Progenitor cell of endocrine pancreas (in vitro differentiated cells): Measurements from ENCODE around the gene THSD4. TPM values are rescaled to one million over a fixed set of nuclear protein-coding genes. Genes with fewer than 3 reads are reported as not detected.

Source experiments
- DNase-seq: peaks from one replicate; pipeline ENCODE4 v3.0.0; 2021; ENCODE audit warnings: low spot score; ENCODE audit not compliant: unreplicated experiment
- H3K27ac Mint-ChIP-seq: 2 replicates; pipeline ENCODE4 v1.8.0; 2021; ENCODE audit warnings: mild to moderate bottlenecking, moderate library complexity, mixed read lengths
- H3K27me3 Mint-ChIP-seq: 2 replicates; pipeline ENCODE4 v1.8.0; 2021; ENCODE audit warnings: mixed read lengths
- H3K36me3 Mint-ChIP-seq: 2 replicates; pipeline ENCODE4 v1.8.0; 2022; ENCODE audit warnings: mixed read lengths; ENCODE audit not compliant: insufficient read depth
- H3K4me1 Mint-ChIP-seq: 2 replicates; pipeline ENCODE4 v1.8.0; 2021; ENCODE audit warnings: low read depth, mixed read lengths
- H3K4me3 Mint-ChIP-seq: 2 replicates; pipeline ENCODE4 v1.8.0; 2021; ENCODE audit warnings: low read depth, mild to moderate bottlenecking, moderate library complexity, mixed read lengths
- H3K9me3 Mint-ChIP-seq: 2 replicates; pipeline ENCODE4 v1.8.0; 2021; ENCODE audit warnings: low read depth, mixed read lengths
- total RNA-seq: library from RNA; stranded (reverse); gene quantifications from 2 replicates; pipeline ENCODE4 v1.2.1, GENCODE V29; 2021
- TF ChIP-seq, protein P1 (sequence below): fragments of 200-600 bp; sonication (generic); IDR thresholded peaks from one replicate; pipeline ENCODE4 v1.5.0; 2021; ENCODE audit warnings: antibody characterized with exemption, mild to moderate bottlenecking; ENCODE audit not compliant: unreplicated experiment

Gene THSD4
- total RNA-seq, 1 donor from 2014 or later = 6.8 TPM

DNA sequence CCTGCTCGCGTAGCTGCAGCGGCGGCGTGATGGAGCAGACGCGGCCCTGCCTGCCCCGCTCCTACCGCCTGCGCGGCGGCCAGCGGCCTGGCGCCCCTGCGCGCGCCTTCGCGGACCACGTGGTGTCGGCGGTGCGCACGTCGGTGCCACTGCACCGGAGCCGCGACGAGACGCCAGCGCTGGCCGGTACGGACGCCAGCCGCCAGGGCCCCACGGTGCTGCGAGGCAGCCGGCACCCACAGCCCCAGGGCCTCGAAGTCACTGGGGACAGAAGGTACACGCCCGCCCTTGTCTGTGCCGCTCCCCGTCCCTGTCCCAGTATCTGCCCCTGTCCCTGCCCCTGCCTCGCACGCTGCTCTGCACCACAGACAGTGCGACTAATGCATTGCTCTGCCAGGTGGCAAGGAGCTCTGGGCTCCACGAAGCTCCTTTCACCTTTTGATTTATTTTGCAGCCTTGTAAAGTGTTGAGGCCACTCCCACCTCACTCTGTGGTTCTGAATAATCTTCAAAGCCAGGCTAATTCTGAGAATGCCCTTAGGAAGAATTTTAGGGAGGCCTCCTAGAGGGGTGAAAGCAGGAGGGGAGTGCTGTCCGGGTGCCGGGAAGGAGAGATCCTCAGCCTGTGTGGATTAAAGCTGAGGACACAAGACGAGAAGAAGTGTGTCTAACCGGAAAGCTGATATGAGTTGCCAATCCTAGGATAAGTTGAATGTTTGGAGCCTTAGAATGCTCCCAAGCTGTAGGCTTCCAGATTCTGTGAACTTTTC lies 100.0 kb downstream of the THSD4 start:
- H3K27me3 Mint-ChIP-seq = peaks cover 30% of the 10 kb centered on the region
- no peaks in the 10 kb centered on the region for H3K4me1 Mint-ChIP-seq
- TF ChIP-seq, protein P1, sequence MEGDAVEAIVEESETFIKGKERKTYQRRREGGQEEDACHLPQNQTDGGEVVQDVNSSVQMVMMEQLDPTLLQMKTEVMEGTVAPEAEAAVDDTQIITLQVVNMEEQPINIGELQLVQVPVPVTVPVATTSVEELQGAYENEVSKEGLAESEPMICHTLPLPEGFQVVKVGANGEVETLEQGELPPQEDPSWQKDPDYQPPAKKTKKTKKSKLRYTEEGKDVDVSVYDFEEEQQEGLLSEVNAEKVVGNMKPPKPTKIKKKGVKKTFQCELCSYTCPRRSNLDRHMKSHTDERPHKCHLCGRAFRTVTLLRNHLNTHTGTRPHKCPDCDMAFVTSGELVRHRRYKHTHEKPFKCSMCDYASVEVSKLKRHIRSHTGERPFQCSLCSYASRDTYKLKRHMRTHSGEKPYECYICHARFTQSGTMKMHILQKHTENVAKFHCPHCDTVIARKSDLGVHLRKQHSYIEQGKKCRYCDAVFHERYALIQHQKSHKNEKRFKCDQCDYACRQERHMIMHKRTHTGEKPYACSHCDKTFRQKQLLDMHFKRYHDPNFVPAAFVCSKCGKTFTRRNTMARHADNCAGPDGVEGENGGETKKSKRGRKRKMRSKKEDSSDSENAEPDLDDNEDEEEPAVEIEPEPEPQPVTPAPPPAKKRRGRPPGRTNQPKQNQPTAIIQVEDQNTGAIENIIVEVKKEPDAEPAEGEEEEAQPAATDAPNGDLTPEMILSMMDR = no peak
- DNase-seq = no peak
- no peak overlapping the region for H3K4me3 Mint-ChIP-seq
- H3K36me3 Mint-ChIP-seq = no peaks in the 10 kb centered on the region
- H3K27ac Mint-ChIP-seq = no peak overlapping the region
- H3K9me3 Mint-ChIP-seq = no peaks in the 10 kb centered on the region

DNA sequence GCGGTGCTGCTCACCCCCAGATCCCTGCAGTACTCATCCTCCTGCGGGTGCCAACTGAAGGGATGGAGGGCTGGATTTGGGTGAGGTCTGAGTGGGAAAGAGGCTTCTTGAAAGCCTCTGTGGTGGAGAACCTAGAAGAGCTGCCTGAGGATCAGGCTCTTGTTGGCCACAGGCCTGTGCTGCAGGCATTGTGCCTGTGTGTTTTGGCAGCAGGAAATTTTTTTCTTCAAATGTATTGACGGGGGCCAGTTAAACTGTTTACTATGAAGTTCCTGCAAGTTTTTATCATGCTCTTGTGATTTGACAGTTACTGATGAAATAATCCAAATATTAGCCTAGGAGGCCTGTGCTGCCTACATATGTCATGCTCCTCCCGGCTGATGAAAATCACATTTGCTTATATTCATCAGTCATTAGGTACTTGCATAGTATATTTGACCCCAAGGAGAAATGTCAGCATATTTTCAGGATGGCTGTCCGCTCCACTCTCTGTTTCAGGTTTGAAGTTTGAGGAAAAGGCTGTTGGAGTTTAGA lies 103.1 kb downstream of the THSD4 start:
- peaks cover 21% of the 10 kb centered on the region for H3K27me3 Mint-ChIP-seq
- H3K36me3 Mint-ChIP-seq = no peaks in the 10 kb centered on the region
- no peaks in the 10 kb centered on the region for H3K4me1 Mint-ChIP-seq
- H3K27ac Mint-ChIP-seq = no peak overlapping the region
- no peak overlapping the region for H3K4me3 Mint-ChIP-seq
- TF ChIP-seq, protein P1 = no peak
- H3K9me3 Mint-ChIP-seq = no peaks in the 10 kb centered on the region
- no peak for DNase-seq

DNA sequence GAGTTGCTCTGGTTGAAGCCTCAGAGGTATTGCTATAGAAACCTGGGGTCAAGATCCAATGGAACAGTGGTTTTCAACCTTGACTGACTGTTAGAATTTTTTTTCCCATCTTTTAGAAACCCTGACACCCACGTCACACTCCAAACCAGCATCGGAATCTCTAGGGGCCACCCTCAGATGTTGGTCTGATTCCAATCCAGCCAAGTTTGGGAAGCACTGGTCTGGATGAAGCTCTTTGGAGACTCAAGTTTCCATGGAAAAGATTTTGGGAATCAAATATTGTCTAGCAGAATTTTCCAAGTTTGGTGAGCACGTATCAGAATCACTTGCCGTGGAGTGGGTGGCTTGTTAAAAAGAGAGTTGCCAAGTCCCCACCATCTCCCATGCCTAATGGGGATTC lies 103.8 kb downstream of the THSD4 start:
- TF ChIP-seq, protein P1 = no peak
- peaks cover 26% of the 10 kb centered on the region for H3K27me3 Mint-ChIP-seq

DNA sequence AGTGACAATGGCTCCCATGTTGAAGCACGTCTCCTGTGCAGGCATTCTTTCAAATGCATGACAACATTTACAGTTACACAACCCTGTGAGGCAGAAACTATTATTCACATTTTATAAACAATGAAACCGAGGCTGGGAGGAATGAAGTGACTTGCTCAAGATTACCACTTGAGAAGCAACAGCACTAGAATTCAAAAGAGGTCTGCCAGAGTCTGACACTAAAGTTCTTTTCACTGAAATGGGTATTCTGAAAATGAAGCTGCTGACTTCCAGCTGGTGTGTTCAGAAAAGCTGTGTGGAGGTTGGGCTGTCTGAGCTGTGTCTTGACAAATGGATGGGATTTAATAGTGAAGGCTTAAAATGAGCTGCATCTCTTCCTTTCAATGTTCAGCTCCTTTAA lies 104.4 kb downstream of the THSD4 start:
- H3K4me1 Mint-ChIP-seq = no peaks in the 10 kb centered on the region
- H3K27ac Mint-ChIP-seq = no peak overlapping the region
- peaks cover 26% of the 10 kb centered on the region for H3K27me3 Mint-ChIP-seq
- no peak for DNase-seq
- no peak overlapping the region for H3K4me3 Mint-ChIP-seq
- H3K36me3 Mint-ChIP-seq = no peaks in the 10 kb centered on the region
- TF ChIP-seq, protein P1 = no peak
- no peaks in the 10 kb centered on the region for H3K9me3 Mint-ChIP-seq

More for the DNA sequence above, 103.8 kb downstream of the THSD4 start:
- Mint-ChIP-seq H3K36me3 (no peaks in the 10 kb centered on the region), H3K9me3 (no peaks in the 10 kb centered on the region), H3K4me1 (no peaks in the 10 kb centered on the region), H3K4me3 (no peak overlapping the region), H3K27ac (no peak overlapping the region)
- no peak for DNase-seq

DNA sequence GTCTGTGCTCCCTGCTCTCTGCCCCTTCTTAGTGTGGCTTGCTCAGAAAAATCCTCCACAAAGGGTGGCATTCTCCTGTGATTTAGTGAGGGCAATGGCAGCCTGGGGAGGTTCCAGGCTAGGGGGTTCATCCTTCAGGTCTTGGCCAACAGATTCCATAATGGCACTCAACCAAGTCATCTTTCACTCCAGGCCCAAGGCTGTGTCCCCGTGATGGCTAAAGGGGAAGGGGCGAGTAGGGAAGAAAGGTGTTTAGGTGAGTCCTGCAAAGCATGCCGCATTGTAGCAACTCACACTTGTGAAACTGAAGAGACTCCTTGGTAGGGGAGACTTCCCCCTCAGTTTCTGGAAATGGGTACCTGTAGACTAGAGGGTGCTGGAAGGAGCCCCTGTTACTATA lies 105.6 kb downstream of the THSD4 start:
- no peaks in the 10 kb centered on the region for H3K4me1 Mint-ChIP-seq
- DNase-seq = no peak
- no peak overlapping the region for H3K4me3 Mint-ChIP-seq
- TF ChIP-seq, protein P1 = no peak
- H3K27me3 Mint-ChIP-seq = peaks cover 20% of the 10 kb centered on the region
- no peaks in the 10 kb centered on the region for H3K36me3 Mint-ChIP-seq
- H3K27ac Mint-ChIP-seq = no peak overlapping the region
- no peaks in the 10 kb centered on the region for H3K9me3 Mint-ChIP-seq
